Activated naive CD8-positive, alpha-beta T cell treated with anti-CD3 and anti-CD28 coated beads, Interleukin-2, amount 50 U/mL, for 16 hours (primary cell): Measurements from ENCODE around the gene COPS6.

Source experiments
- DNase-seq: peaks from one replicate; pipeline ENCODE4 v3.0.0-alpha.2; 2020; ENCODE audit warnings: low read depth, low spot score

COPS6 gene

GRCh38 chr7:100088621-100089457 lies at the start of gene COPS6:
COPS6 (plus strand) TSS chr7:100088969; CDS start chr7:100088991, 22 bp downstream.
- peak; percentile 76 for DNase-seq

DNA sequence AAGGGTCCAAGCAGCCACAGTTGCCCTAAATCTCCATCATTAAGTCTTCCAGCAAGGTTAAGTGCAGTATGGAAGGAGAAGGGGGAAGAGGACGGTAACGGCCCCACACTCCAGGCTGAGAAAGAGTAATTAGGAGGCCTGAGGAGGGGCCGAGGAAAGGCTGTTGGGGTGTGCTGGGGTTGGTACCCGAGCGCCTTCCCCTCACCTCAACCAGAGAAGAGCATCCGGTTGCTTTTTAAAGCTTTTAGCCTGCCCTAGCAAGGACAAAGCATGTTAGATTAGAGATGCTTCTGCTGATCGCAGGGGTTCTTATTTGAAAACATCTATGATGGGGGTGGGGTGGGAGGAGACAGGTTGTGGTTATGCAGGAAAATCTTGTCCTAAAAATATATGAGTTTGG lies 48.2 kb upstream of the COPS6 start:
- DNase-seq = no peak

GRCh38 chr7:100044718-100045117 lies 44.1 kb upstream of the COPS6 start:
- no peak for DNase-seq

DNA sequence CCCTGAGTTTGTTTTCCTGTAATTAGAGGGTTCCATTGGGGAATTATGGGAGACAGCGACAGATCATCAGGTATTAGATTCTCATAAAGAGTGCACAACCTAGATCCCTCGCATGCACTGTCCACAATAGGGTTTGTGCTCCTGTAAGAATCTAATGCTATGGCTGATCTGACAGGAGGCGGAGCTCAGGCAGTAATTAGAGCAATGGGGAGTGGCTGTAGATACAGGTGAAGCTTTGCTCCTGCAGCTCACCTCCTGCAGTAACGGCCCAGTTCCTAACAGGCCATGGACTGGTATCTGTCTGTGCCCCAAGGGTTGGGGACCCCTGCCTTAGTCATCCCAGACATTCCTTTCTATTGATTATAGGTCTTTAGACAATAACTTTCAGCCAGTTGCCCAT lies 40.1 kb upstream of the COPS6 start:
- DNase-seq = no peak

- peak; percentile 54 for DNase-seq
These were observed 39.1 kb upstream of the COPS6 start, which contains the start of gene ZSCAN21 for GRCh38 chr7:100049441-100050291. ZSCAN21 (plus strand) TSS chr7:100049774; CDS start chr7:100057007, 7,233 bp downstream.

GRCh38 chr7:100051611-100052010 lies 37.2 kb upstream of the COPS6 start:
- no peak for DNase-seq

GRCh38 chr7:100053215-100053614 lies 35.6 kb upstream of the COPS6 start:
- DNase-seq = no peak

GRCh38 chr7:100057006-100057405 lies 31.8 kb upstream of the COPS6 start:
- DNase-seq = no peak

- DNase-seq = no peak
These were observed 29.5 kb upstream of the COPS6 start for GRCh38 chr7:100059251-100059739.

- DNase-seq = no peak
These were observed 27.1 kb upstream of the COPS6 start for GRCh38 chr7:100061518-100062193.

- no peak for DNase-seq
These were observed 25.4 kb upstream of the COPS6 start for GRCh38 chr7:100063376-100063775.

DNA sequence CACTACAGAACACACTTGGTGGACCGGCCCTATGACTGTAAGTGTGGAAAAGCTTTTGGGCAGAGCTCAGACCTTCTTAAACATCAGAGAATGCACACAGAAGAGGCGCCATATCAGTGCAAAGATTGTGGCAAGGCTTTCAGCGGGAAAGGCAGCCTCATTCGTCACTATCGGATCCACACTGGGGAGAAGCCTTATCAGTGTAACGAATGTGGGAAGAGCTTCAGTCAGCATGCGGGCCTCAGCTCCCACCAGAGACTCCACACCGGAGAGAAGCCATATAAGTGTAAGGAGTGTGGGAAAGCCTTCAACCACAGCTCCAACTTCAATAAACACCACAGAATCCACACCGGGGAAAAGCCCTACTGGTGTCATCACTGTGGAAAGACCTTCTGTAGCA lies 24.6 kb upstream of the COPS6 start:
- DNase-seq = no peak

GRCh38 chr7:100065452-100066186 lies 23.1 kb upstream of the COPS6 start:
- DNase-seq = no peak

DNA sequence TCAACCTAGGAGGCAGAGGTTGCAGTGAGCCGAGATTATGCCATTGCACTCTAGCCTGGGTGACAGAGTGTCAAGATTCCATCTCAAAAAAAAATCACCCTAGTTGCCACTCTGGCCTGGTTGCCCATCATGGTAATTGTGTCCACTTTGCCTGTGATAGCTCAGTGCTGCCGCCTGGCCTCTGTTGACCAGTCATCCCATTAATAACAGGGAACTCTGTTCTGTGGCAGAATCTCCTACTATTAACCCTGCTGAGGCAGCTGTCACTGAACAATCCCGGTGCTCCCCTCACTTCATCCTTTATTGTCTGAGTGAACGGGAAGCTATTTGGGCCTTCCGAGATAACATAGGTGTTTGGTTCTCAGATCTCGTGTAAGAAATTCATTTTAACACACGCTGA lies 21.8 kb upstream of the COPS6 start:
- DNase-seq = no peak

DNA sequence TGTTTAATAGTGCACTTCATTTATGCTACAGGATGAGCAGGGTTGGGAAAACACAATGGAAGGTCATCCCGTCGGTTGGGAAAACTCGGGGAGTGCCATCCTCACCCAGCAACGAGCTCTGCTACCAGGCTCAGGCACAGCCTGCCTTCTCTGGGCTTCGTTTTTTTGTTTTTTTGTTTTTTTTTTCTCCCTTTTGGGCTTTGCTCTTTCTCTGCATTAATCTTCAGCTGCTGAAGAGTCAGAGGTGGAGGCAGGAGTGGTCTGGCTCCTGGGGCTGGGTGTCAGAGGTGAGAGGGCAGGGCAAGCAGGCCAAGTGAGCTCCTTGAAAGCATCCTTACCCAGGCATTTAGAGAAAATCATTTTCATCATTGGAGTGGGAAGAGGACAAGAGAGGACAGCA lies 18.8 kb upstream of the COPS6 start:
- no peak for DNase-seq

GRCh38 chr7:100071018-100071723 lies 17.6 kb upstream of the COPS6 start:
- DNase-seq = no peak

GRCh38 chr7:100072462-100072861 lies 16.3 kb upstream of the COPS6 start:
- no peak for DNase-seq

DNA sequence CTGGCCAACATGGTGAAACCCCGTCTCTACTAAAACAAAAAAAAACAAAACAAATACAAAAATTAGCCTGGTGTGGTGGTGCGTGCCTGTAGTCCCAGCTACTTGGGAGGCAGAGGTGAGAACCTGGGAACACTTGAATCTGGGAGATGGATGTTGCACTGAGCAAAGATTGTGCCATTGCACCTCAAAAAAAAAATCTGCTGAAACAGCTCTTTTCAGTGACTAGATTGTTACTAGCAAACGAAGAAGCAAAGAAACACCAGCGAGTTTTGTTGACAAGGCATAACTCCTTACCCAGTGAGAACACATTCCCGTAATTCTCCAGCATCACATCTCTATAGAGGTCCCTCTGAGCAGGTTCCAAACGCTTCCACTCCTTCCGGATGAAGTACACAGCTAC lies 13.9 kb upstream of the COPS6 start:
- no peak for DNase-seq

- DNase-seq = no peak
These were observed 13.4 kb upstream of the COPS6 start for GRCh38 chr7:100075418-100075817.

DNA sequence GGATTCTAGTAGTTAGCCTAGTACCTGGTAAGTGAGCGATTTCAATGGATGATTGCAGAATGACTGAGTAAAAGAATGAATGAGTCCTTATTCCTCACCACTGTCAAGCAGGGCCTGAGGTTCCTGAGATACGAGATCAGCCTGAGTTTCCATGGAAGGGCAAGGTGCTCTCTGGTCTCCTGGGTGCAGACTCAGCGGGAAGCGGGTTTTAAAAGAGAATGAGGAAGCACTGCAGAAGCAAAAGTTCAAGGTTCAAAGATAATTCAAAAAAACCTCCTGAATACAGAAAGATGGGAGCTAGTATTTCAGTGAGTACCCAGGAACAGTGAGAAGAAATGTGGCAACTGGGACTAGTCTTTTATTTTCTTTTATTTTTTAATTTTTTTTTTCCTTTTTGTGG lies 11.6 kb upstream of the COPS6 start:
- no peak for DNase-seq
